HAP-1 (cell line): ENCODE measurements around the gene TMEM243.
"Not testable (repeated sequence)": the region's sequence is repeated elsewhere in the genome, so short reads cannot be mapped to it uniquely, and the experiment has no call there.

Experiments used
- DNase-seq, 2 experiments: peaks; one replicate each; pipeline ENCODE4 v3.0.0-alpha.2; 2016 to 2020; ENCODE audit warnings: low spot score in 2 of 2
- H3K27me3 ChIP-seq: fragments of 250-450 bp; sonication (Bioruptor Pico); 2 replicates; pipeline ENCODE4 v1.5.1; 2020; ENCODE audit warnings: low read depth, mild to moderate bottlenecking, moderate library complexity
- H3K36me3 ChIP-seq: fragments of 250-450 bp; sonication (Bioruptor Pico); replicated peaks from 2 replicates; pipeline ENCODE4 v1.5.1; 2020; ENCODE audit warnings: mild to moderate bottlenecking
- H3K4me1 ChIP-seq: fragments of 250-450 bp; sonication (Bioruptor Pico); 2 replicates; pipeline ENCODE4 v1.5.1; 2020; ENCODE audit warnings: mild to moderate bottlenecking
- H3K4me3 ChIP-seq: fragments of 250-450 bp; sonication (Bioruptor Pico); 2 replicates; pipeline ENCODE4 v1.5.1; 2020; ENCODE audit warnings: mild to moderate bottlenecking, moderate library complexity
- H3K9me3 ChIP-seq: fragments of 250-450 bp; sonication (Bioruptor Pico); 2 replicates; pipeline ENCODE4 v1.5.1; 2020; ENCODE audit warnings: mild to moderate bottlenecking, moderate library complexity
- in situ Hi-C: fragments of 300-500 bp; cut with MboI; formaldehyde crosslinking; loops from 3 replicates; pipeline ENCODE4 v1.14.3; 2020; ENCODE audit warnings: low sequenced_read_pairs, inconsistent platforms, mixed read lengths

TMEM243 gene, protein sequence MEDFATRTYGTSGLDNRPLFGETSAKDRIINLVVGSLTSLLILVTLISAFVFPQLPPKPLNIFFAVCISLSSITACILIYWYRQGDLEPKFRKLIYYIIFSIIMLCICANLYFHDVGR

DNA sequence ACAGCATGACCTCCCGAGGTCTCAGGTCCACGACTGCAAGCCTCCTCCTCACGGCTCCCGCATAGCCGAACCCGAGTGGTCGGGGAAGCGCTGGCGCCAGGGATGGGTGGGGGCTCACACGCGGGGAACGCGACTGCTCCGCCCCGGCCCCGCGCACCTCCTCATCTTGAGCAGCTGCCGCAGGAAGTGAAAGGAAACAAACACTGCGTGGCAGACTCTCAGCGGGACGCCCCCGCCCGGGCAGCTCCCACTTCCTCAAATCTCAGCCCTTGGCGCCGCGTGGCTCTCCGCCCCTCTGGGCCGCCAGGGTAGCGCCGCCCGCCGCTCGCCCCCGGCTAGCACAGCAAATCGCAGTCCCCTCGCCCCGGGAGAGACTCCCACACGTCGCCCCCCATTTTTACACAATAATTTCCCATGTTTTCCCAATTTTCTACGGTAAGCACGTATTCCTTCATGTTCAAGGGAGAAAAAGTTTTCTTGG lies at the start of gene TMEM243:
Gene TMEM243 (minus strand): TSS at position 188 of the 481 bp plus-strand sequence. CDS start 229 bp downstream, outside the sequence.
- in situ Hi-C loops: no loop called here
- H3K9me3 ChIP-seq: no peaks in the 10 kb centered on the region
- DNase-seq: peak; percentile 42 to 76
- H3K4me1 ChIP-seq: peaks cover 8% of the 10 kb centered on the region
- H3K36me3 ChIP-seq: peaks cover 12% of the 10 kb centered on the region; the same call in 1 of the 2 replicates
- H3K4me3 ChIP-seq: peak within 1 kb of the TSS; percentile 72
- H3K27me3 ChIP-seq: no peaks in the 10 kb centered on the region

DNA sequence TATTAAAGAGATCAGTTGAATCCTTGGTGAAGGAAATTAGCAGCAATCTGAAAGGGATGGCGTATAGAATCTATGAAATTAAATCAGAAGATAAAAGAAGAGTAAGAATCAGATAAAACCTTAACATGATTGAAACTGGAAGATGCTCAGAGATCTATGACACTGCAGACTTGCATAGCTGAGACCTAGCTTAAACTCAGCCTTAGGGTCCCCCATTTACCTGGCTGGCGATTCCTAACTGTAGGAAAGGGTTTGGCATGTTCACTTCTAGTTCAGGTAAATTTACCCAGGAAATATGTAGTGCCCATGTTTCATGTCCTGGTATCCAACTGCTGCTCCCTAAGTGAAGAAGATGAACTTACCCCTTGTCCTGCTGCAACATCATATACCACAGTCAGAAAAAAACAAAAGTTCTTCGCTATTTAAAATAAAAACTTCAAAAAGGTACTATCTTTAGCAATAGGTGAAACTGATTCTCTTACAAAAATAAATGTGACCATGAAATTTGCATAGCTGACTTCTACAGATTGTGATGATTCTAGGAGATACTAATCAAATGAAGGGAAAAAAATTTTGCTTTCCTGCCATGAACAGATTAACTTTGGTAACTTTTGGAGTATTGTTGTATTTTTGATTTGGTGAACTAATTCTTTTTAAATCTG lies 47.8 kb upstream of the TMEM243 start:
- Histone ChIP-seq H3K9me3 (no peaks in the 10 kb centered on the region), H3K36me3 (no peaks in the 10 kb centered on the region), H3K27me3 (no peaks in the 10 kb centered on the region), H3K4me1 (no peaks in the 10 kb centered on the region), H3K4me3 (no peak overlapping the region)
- in situ Hi-C loops: no loop called here
- no peak for DNase-seq

DNA sequence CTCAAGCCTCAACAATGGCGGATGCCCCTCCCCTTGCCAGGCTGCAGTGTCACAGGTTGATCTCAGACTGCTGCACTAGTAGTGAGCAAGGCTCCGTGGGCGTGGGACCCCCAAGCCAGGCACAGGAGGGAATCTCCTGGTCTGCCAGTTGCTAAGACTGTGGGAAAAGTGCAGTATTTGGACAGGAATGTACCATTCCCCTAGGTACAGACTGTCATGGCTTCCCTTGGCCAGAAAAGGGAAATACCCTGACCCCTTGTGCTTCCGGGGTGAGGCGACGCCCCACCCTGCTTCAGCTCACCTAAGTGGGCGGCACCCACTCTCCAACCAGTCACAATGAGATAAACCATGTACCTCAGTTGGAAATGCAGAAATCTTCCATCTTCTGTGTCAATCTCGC lies 44.0 kb upstream of the TMEM243 start:
- Histone ChIP-seq H3K9me3 (no peaks in the 10 kb centered on the region), H3K4me3 (no peak overlapping the region), H3K36me3 (no peaks in the 10 kb centered on the region), H3K27me3 (no peaks in the 10 kb centered on the region), H3K4me1 (no peaks in the 10 kb centered on the region)
- DNase-seq: no peak
- in situ Hi-C loops: no loop called here

DNA sequence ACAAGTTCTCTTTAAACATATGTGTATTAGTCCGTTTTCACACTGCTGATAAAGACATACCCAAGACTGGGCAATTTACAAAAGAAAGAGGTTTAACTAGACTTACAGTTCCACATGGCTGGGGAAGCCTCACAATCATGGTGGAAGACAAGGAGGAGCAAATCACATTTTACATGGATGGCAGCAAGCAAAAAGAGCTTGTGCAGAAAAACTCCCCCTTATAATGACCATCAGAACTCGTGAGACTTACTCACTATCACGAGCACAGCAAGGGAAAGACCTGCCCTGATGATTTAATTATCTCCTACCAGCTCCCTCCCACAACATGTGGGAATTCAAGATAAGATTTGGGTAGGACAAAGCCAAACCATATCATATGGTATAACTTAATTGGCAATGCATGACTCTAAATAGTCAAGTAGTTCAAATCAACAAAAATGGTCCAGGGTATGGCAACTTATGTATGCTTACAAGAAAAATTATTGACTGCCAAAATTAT lies 34.1 kb upstream of the TMEM243 start:
- Histone ChIP-seq H3K4me3 (no peak overlapping the region), H3K27me3 (peaks cover 8% of the 10 kb centered on the region; the same call in 1 of the 2 replicates), H3K4me1 (no peaks in the 10 kb centered on the region), H3K36me3 (no peaks in the 10 kb centered on the region), H3K9me3 (no peaks in the 10 kb centered on the region)
- no peak for DNase-seq
- in situ Hi-C loops: no loop called here

DNA sequence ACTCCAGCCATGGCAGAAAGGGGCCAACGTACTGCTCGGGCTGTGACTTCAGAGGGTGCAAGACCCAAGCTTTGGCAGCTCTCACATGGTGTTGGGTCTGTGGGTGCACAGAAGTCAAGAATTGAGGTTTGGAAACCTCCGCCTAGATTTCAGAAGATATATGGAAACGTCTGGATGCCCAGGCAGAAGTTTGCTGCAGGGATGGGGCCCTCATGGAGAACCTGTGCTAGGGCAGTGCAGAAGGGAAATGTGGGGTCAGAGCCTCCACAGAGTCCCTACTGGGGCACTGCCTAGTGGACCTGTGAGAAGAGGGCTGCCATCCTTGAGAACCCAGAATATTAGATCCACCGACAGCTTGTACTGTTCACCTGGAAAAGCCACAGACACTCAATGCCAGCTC lies 26.1 kb upstream of the TMEM243 start:
- H3K36me3 ChIP-seq, H3K4me3 ChIP-seq, DNase-seq, H3K9me3 ChIP-seq, H3K4me1 ChIP-seq, H3K27me3 ChIP-seq: not testable (repeated sequence)
- in situ Hi-C loops: loop anchor here (25.0 kb wide), 2 partner anchors 183 to 308 kb away; partner anchors contain the start of gene ELAPOR2

DNA sequence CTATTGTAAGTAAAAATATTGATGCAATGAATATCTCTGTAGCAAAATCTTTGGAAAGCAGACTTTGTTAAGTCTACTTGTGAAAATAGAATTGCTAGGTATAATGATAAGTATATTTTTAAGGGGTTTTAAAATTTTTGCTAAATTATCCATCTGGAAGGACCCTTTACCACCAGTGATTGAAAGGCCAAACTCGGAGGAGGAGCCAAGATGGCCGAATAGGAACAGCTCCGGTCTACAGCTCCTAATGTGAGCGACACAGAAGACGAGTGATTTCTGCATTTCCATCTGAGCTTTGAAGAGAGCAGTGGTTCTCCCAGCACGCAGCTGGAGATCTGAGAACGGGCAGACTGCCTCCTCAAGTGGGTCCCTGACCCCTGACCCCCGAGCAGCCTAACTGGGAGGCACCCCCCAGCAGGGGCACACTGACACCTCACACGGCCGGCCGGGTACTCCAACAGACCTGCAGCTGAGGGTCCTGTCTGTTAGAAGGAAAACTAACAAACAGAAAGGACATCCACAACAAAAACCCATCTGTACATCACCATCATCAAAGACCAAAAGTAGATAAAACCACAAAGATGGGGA lies 19.0 kb upstream of the TMEM243 start:
- not testable (repeated sequence) for H3K9me3 ChIP-seq, H3K36me3 ChIP-seq, H3K4me3 ChIP-seq, DNase-seq, H3K4me1 ChIP-seq, H3K27me3 ChIP-seq
- in situ Hi-C loops: loop anchor here (25.0 kb wide), 2 partner anchors 176 to 301 kb away; partner anchors contain the start of gene ELAPOR2

DNA sequence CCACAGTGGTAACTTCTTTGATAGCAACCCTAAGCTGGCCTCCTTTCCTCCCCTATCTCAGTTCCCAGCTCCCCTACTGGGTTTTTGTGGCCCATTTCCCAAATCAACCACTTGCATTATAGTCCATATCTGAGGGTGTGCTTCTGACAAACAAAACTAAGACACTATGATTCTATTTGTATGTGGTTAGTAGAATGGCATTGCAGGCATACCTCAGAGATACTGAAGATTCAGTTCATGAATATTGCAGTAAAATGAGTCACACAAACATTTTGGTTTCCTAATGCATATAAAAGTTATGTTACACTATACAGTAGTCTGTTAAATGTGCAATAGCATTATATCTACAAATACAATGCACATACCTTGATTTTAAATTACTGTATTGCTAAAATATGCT lies 15.4 kb upstream of the TMEM243 start:
- no peak overlapping the region for H3K4me3 ChIP-seq
- no peaks in the 10 kb centered on the region for H3K9me3 ChIP-seq
- in situ Hi-C loops: loop anchor here (25.0 kb wide), 2 partner anchors 173 to 298 kb away; partner anchors contain the start of gene ELAPOR2
- no peak for DNase-seq
- no peaks in the 10 kb centered on the region for H3K36me3 ChIP-seq
- no peaks in the 10 kb centered on the region for H3K27me3 ChIP-seq
- no peaks in the 10 kb centered on the region for H3K4me1 ChIP-seq

DNA sequence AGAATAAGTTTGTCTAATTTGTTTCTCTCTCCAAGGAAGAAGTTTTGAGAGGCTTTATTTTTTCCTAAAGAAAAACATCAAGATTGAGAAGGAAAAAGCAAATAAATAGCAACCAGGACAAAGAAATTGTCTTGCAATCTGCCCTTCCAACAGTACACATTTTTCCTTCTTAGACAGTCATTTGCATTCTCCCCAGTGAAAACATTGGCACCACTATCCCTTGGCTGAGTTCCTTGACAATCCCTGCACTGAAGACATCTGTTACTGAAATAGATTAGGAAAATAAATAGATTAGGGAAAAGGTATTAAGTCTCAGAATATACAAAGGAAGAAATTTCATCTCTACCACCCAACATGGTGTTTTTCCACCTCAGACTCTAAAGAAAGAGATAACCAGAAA lies 12.2 kb upstream of the TMEM243 start:
- in situ Hi-C loops: loop anchor here (25.0 kb wide), 2 partner anchors 169 to 294 kb away; partner anchors contain the start of gene ELAPOR2
- Histone ChIP-seq H3K36me3 (no peaks in the 10 kb centered on the region), H3K27me3 (no peaks in the 10 kb centered on the region), H3K9me3 (no peaks in the 10 kb centered on the region), H3K4me3 (no peak overlapping the region), H3K4me1 (no peaks in the 10 kb centered on the region)
- no peak for DNase-seq

DNA sequence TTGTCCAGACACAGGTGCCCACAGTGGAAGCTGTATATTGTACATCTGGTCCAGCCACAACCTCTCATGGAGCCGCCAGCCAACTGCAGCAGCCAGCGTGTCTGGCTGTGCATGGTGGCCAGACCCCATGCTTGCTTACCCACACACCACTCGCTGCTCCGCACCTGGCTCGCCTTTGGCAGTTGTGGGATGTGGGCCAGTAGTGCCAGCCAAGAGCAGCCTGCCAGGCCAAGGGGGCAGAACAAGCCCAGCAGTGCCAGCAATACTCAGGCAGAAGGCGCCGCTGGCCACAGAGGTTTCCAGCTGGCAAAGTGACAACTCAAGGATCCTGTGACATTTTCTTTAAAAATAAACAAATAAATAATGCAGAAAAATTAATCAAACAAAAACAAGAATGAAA lies 11.7 kb upstream of the TMEM243 start:
- in situ Hi-C loops: loop anchor here (25.0 kb wide), 2 partner anchors 169 to 294 kb away; partner anchors contain the start of gene ELAPOR2
- 0 out of 2 replicates have a peak, but pooled peaks cover 2% of the 10 kb centered on the region for H3K27me3 ChIP-seq
- H3K9me3 ChIP-seq: no peaks in the 10 kb centered on the region
- no peak for DNase-seq
- no peaks in the 10 kb centered on the region for H3K36me3 ChIP-seq
- H3K4me1 ChIP-seq: no peaks in the 10 kb centered on the region
- H3K4me3 ChIP-seq: no peak overlapping the region

DNA sequence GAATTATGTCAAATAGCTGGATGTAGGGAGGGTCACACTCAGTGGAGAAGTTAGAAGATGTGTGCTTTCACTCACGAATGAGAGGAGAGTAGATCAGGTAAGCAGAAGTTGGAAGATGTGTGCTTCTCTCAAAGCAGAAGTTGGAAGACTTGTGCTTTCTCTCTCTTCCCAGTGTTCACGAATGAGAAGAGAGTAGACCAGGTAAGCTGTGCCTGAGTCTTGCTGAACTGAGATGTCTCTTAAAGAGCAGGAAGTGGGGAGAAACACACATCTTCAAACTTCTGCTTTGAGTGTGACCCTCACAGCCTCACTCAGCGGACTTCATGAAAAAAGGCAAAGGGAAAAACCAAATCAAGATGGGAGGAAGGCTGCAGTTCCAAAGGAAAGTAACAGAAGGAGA lies 7.0 kb upstream of the TMEM243 start:
- Histone ChIP-seq H3K36me3 (no peaks in the 10 kb centered on the region), H3K27me3 (0 out of 2 replicates have a peak, but pooled peaks cover 7% of the 10 kb centered on the region), H3K4me3 (no peak overlapping the region), H3K4me1 (no peaks in the 10 kb centered on the region), H3K9me3 (no peaks in the 10 kb centered on the region)
- no peak for DNase-seq
- in situ Hi-C loops: loop anchor here (25.0 kb wide), 2 partner anchors 164 to 289 kb away; partner anchors contain the start of gene ELAPOR2

DNA sequence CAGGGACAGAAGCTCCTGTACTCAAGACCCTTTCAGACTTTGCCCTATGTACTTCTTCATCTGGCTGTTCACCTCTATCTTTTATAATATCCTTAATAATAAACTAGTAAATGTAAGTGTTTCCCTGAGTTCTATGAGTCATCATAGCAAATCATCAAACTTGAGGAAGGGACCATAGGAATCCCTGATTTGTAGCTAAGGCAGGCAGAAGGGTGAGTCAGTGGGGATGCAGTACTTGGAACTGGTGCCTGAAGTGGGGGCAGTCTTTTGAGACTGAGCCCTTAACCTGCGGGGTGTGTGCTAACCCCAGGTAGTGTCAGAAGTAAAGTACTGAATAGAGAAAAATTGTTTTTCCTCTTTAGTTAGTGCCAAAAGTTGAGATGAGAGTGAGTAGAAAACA lies 6.2 kb upstream of the TMEM243 start:
- no peaks in the 10 kb centered on the region for H3K36me3 ChIP-seq
- H3K27me3 ChIP-seq: 0 out of 2 replicates have a peak, but pooled peaks cover 7% of the 10 kb centered on the region
- H3K4me1 ChIP-seq: peaks cover 1% of the 10 kb centered on the region
- H3K4me3 ChIP-seq: no peak overlapping the region
- H3K9me3 ChIP-seq: no peaks in the 10 kb centered on the region
- in situ Hi-C loops: loop anchor here (25.0 kb wide), 2 partner anchors 163 to 288 kb away; partner anchors contain the start of gene ELAPOR2
- DNase-seq: no peak

DNA sequence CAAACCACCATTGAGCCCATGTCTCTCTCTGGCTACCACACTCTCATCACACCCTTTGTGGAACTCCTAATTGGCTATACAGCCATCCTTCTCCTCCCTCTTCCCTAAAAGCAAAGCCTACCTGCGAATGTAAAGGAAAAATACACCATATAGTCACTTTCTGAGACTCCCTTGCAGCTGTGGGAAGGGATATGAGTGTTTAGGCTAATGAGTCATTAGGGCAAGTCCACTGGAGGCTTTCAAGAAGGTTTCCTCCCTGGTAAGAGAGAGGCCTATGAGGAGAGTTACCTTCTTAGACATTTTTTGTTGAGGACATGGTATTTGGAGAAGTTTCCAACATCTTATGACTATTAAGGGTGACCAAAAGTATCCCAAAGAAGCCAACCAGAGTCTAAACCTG lies 4.1 kb upstream of the TMEM243 start:
- Histone ChIP-seq H3K4me3 (no peak overlapping the region), H3K27me3 (0 out of 2 replicates have a peak, but pooled peaks cover 7% of the 10 kb centered on the region), H3K9me3 (no peaks in the 10 kb centered on the region), H3K36me3 (0 out of 2 replicates have a peak, but pooled peaks cover 2% of the 10 kb centered on the region), H3K4me1 (peaks cover 4% of the 10 kb centered on the region)
- no peak for DNase-seq
- in situ Hi-C loops: no loop called here

DNA sequence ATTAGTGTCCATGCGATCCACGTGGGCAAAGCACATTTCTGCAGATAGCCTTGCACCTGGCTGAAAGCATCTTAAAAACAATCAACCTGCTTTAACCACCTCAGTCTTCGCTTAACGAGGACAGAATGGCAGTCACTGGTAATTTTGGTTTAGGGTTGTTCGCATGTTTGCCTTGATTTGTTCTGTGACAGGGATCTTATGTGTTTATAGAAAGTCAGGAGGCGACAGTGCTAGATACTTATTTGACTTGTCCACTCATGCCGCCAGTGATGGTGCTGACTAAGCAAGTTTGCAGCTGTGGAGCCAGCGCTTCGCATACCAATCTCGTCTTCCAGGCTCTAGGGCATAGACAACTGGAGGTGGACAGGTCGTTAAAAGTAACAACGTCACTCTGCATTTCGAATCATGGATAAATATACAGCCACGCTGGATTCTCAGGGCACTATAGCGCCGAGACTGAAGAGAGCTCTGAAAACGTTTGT lies 1.2 kb upstream of the TMEM243 start:
- Histone ChIP-seq H3K27me3 (0 out of 2 replicates have a peak, but pooled peaks cover 4% of the 10 kb centered on the region), H3K4me3 (peak overlapping the region; percentile 72), H3K4me1 (peaks cover 8% of the 10 kb centered on the region), H3K36me3 (peaks cover 12% of the 10 kb centered on the region; the same call in 1 of the 2 replicates), H3K9me3 (no peaks in the 10 kb centered on the region)
- no peak for DNase-seq
- in situ Hi-C loops: no loop called here
